Right atrium auricular region (tissue), 2 donors: Measurements from ENCODE around the gene OR2G3. TPM values are rescaled to one million over a fixed set of nuclear protein-coding genes. Genes with fewer than 3 reads are reported as not detected.

Experiments used
- DNase-seq: peaks from one replicate; pipeline ENCODE4 v3.0.0-alpha.2; 2019; ENCODE audit warnings: low spot score
- H3K27ac ChIP-seq, 2 donors: fragments of 200-600 bp; sonication (generic); 1 replicate in 1 of 2; 2 replicates in 1 of 2; pipeline ENCODE4 v1.5.1; 2016 to 2019
- H3K27me3 ChIP-seq, 2 donors: fragments of 200-600 bp; sonication (generic); one replicate each; pipeline versions ENCODE4 v1.5.1 to v1.6.0; 2017 to 2019
- H3K36me3 ChIP-seq: fragments of 200-600 bp; sonication (generic); one replicate; pipeline ENCODE4 v1.5.1; 2016
- H3K4me1 ChIP-seq, 2 donors: fragments of 200-600 bp; sonication (generic); one replicate each; pipeline versions ENCODE4 v1.5.1 to v1.6.0; 2017 to 2019
- H3K4me3 ChIP-seq, 2 donors: fragments of 200-600 bp; sonication (generic); 1 replicate in 1 of 2; 2 replicates in 1 of 2; pipeline ENCODE4 v1.5.1; 2017 to 2019; ENCODE audit warnings: mild to moderate bottlenecking in 1 of 2, moderate library complexity in 1 of 2
- H3K9me3 ChIP-seq, 2 donors: fragments of 200-600 bp; sonication (generic); one replicate each; pipeline ENCODE4 v1.5.1; 2019
- CTCF ChIP-seq, 2 donors: fragments of 200-600 bp; sonication (generic); IDR thresholded peaks; one replicate each; pipeline ENCODE4 v1.5.1; 2019; ENCODE audit warnings: antibody characterized with exemption in 2 of 2
- total RNA-seq, 2 donors: library from RNA; depleted of rRNA; stranded (reverse); fragments of >200 nt; gene quantifications; one replicate each; pipeline ENCODE4 v1.1.0, GENCODE V29; 2016

Gene OR2G3
- not detected for total RNA-seq

GRCh38 chr1:247605286-247605685 is at the start of gene OR2G3:
OR2G3 (plus strand) TSS chr1:247605586; CDS start chr1:247605586, 0 bp downstream.
- no peak for TF ChIP-seq CTCF (IDR thresholded peaks at IDR 0.05)
- Histone ChIP-seq H3K27ac (no peak within 1 kb of the TSS), H3K4me1 (no peaks in the 10 kb centered on the region), H3K36me3 (no peaks in the 10 kb centered on the region), H3K4me3 (no peak within 1 kb of the TSS), H3K27me3 (no peaks in the 10 kb centered on the region), H3K9me3 (peaks cover 0 to 4% of the 10 kb centered on the region in 2 donors)
- no peak for DNase-seq

- no peak for DNase-seq
- Histone ChIP-seq H3K36me3 (no peaks in the 10 kb centered on the region), H3K27me3 (no peaks in the 10 kb centered on the region), H3K27ac (no peak overlapping the region), H3K4me1 (no peaks in the 10 kb centered on the region), H3K4me3 (no peak overlapping the region), H3K9me3 (no peaks in the 10 kb centered on the region)
- TF ChIP-seq CTCF (IDR thresholded peaks at IDR 0.05) = no peak
Measured at GRCh38 chr1:247557926-247558674, 47.3 kb upstream of the OR2G3 start.

- no peak for TF ChIP-seq CTCF (IDR thresholded peaks at IDR 0.05)
- H3K27me3 ChIP-seq = no peaks in the 10 kb centered on the region
- H3K4me1 ChIP-seq = no peaks in the 10 kb centered on the region
- H3K9me3 ChIP-seq = no peaks in the 10 kb centered on the region
- no peaks in the 10 kb centered on the region for H3K36me3 ChIP-seq
- DNase-seq = no peak
- H3K4me3 ChIP-seq = no peak overlapping the region
- no peak overlapping the region for H3K27ac ChIP-seq
Measured at GRCh38 chr1:247561711-247562110, 43.7 kb upstream of the OR2G3 start.

- Histone ChIP-seq H3K36me3 (no peaks in the 10 kb centered on the region), H3K9me3 (no peaks in the 10 kb centered on the region), H3K4me3 (no peak overlapping the region), H3K27ac (no peak overlapping the region), H3K4me1 (no peaks in the 10 kb centered on the region), H3K27me3 (no peaks in the 10 kb centered on the region)
- DNase-seq = no peak
- no peak for TF ChIP-seq CTCF (IDR thresholded peaks at IDR 0.05)
Measured at GRCh38 chr1:247562198-247562597, 43.2 kb upstream of the OR2G3 start.

GRCh38 chr1:247574236-247574635 is 31.1 kb upstream of the OR2G3 start:
- Histone ChIP-seq H3K4me3 (no peak overlapping the region), H3K9me3 (no peaks in the 10 kb centered on the region), H3K4me1 (no peaks in the 10 kb centered on the region), H3K27ac (no peak overlapping the region), H3K36me3 (no peaks in the 10 kb centered on the region), H3K27me3 (no peaks in the 10 kb centered on the region)
- TF ChIP-seq CTCF (IDR thresholded peaks at IDR 0.05) = no peak
- DNase-seq = no peak

- no peaks in the 10 kb centered on the region for H3K36me3 ChIP-seq
- DNase-seq = no peak
- H3K4me1 ChIP-seq = no peaks in the 10 kb centered on the region
- TF ChIP-seq CTCF (IDR thresholded peaks at IDR 0.05) = no peak
- no peak overlapping the region for H3K4me3 ChIP-seq
- no peaks in the 10 kb centered on the region for H3K27me3 ChIP-seq
- no peaks in the 10 kb centered on the region for H3K9me3 ChIP-seq
- H3K27ac ChIP-seq = no peak overlapping the region
Measured at GRCh38 chr1:247574664-247575063, 30.7 kb upstream of the OR2G3 start.
